HG02981 (cell line): Measurements from ENCODE around the gene ZNF217.
"Not testable (repeated sequence)": the region's sequence is repeated elsewhere in the genome, so short reads cannot be mapped to it uniquely, and the experiment has no call there.

Experiments
- ATAC-seq: cut with Tn5 transposase; IDR thresholded peaks from one replicate; pipeline ENCODE4 v1.9.1; 2021; ENCODE audit warnings: mild to moderate bottlenecking, moderate library complexity; ENCODE audit not compliant: unreplicated experiment

The ZNF217 gene

GRCh38 chr20:53598140-53599043 lies 4.8 kb upstream of the ZNF217 start:
- ATAC-seq, result no peak

GRCh38 chr20:53597521-53598120 lies 4.0 kb upstream of the ZNF217 start:
- ATAC-seq, result no peak

GRCh38 chr20:53597030-53597482 lies 3.4 kb upstream of the ZNF217 start:
- ATAC-seq, result no peak

DNA sequence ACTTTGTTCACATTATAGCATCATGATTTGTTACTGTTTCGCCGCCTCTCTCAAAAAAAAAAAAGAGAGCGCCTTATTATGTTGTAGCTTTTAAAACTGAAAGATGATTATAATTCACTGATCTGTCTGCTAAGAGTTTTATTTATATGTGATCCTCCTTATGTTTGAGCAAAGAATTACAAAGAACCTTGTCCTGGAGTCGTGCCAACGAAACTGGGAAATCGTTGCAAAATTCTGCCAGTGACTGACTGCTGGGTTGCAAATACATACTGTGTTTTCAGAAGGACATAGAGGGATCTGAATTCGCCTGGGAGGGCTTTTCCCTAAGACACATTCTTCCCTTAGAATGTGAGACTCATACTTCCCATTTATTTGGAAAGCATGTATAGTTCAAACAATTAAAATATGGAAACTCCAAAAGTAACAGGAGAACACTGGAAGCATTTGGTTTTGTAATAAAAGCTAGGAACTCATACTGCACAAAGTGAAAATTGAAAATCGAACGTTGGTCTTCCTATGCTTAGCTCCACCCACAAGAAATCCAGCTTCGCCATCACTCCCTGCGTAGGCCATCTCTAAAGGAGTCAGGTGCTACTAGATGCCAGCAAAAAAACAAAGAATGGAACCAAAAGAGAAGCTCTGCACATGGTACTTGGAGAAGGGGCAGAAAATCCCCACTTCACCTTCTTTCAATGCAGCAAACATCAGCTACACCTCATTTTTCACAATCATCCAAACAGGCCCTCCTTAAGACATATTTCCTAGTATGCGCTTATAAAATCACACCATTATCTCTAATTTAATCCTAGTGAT lies 2.8 kb upstream of the ZNF217 start:
- not testable (repeated sequence) for ATAC-seq

GRCh38 chr20:53595742-53596141 lies 2.1 kb upstream of the ZNF217 start:
- ATAC-seq, result not testable (repeated sequence)

- no peak for ATAC-seq
Measured at GRCh38 chr20:53595018-53595378, 1.4 kb upstream of the ZNF217 start.

- ATAC-seq, result peak; percentile 67
Measured at GRCh38 chr20:53594068-53595017, 704 bp upstream of the ZNF217 start.

- no peak for ATAC-seq
Measured at GRCh38 chr20:53592992-53593465, 610 bp downstream of the ZNF217 start.

- ATAC-seq, result peak; percentile 27
Measured at GRCh38 chr20:53592454-53592991, 1.1 kb downstream of the ZNF217 start.

- not testable (repeated sequence) for ATAC-seq
Measured at GRCh38 chr20:53591941-53592441, 1.6 kb downstream of the ZNF217 start.

DNA sequence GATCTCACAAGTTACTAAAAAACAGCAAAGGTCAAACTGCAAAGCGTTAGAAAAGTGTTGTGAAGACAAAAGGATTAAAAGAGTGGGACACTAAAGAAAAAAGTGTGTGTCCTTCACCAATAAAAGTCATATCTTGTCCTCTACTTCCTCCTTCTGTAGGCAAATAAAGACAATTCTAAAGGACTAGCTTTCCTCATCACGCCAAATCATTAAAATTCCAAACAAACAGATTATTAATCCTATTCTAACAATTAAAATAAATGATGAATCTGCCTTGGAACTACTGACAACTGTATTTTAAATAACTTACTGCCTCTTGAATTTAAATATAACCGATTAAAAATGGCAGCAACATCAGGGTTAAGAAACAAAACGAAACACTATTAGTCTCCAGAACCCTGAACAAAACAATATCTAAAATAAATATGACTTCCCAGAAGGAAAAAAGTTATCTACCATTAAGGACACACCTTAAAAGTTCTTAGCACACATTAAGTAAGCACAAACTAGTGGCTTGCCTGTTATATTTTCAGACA lies 2.4 kb downstream of the ZNF217 start:
- not testable (repeated sequence) for ATAC-seq

DNA sequence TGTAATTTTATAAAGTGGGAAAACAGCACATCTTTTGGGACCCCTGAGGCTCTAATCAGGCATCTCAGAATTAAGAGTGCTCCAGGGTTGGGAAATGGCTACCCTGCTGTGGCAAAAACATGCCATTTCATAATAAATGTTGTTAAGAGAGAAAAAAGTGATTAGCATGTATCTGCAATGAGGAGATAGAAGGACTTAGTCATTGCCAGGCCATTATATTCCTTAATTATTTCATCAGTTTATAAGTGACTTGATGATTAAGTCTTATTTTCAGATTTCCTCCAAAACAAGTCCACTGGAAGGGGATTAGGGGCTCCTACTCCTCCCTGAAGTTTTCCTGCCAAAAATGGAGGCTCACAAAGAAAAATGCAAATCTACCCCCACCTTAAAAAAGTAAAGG lies 3.0 kb downstream of the ZNF217 start:
- ATAC-seq, result not testable (repeated sequence)

DNA sequence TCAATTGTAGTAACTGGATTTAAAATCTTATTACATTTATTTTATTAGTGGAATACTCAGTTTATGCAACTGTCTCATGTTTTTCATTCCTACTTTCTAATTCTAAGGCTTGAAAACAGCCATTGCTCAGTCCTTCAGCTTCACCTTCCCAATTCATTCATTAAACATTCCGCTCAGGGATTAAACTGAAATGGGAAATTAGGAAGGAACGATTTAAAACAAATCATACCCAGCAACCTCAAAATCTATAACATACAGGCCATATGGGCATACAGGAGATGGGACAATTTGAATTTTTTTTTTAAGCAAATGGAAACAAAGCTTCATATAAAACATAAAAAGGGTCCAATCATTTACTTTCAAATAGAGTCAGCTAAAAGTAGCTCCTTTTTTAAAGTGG lies 3.5 kb downstream of the ZNF217 start:
- ATAC-seq, result not testable (repeated sequence)

GRCh38 chr20:53589321-53590065 lies 4.1 kb downstream of the ZNF217 start:
- ATAC-seq, result not testable (repeated sequence)

- ATAC-seq, result not testable (repeated sequence)
Measured at GRCh38 chr20:53587157-53587703, 6.4 kb downstream of the ZNF217 start.

DNA sequence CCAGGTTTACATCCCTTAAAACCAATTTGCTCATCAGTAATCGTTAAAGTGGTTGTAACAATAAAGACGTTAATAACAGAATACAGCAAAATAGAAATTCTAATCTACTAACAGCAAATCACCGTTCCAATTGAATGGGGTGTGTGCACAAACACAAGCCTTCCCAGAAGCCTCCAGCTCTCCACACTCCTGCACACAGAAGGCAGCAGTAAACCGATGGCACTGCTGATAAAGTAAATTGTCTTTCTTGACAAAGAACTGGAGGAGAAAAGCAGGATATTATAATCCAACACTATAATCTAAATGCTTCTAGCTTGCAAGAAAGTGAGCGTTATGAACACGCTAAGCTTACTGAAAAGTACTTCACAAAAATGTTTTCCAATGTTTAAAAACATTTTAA lies 7.0 kb downstream of the ZNF217 start:
- ATAC-seq, result no peak

- ATAC-seq, result not testable (repeated sequence)
Measured at GRCh38 chr20:53585910-53586309, 7.7 kb downstream of the ZNF217 start.

- not testable (repeated sequence) for ATAC-seq
Measured at GRCh38 chr20:53585004-53585569, 8.6 kb downstream of the ZNF217 start.
